ENCODE results near the gene PNPLA6.
"Not testable (repeated sequence)": the region's sequence is repeated elsewhere in the genome, so short reads cannot be mapped to it uniquely, and the experiment has no call there.

The PNPLA6 gene

GRCh38 chr19:7575434-7576040 lies 40.0 kb downstream of the PNPLA6 start:
- no peak overlapping the region for H3K4me3 ChIP-seq (ENCODE audit: low read depth, low read length)
- TF ChIP-seq CTCF (IDR thresholded peaks at IDR 0.05; ENCODE audit: low read depth, low read length): no peak

GRCh38 chr19:7577422-7577821 lies 41.9 kb downstream of the PNPLA6 start:
- H3K4me3 ChIP-seq (ENCODE audit: low read depth, low read length): not testable (repeated sequence)

GRCh38 chr19:7578127-7578526 lies 42.6 kb downstream of the PNPLA6 start:
- no peak overlapping the region for H3K4me3 ChIP-seq (ENCODE audit: low read depth, low read length)
- TF ChIP-seq CTCF (IDR thresholded peaks at IDR 0.05; ENCODE audit: low read depth, low read length): no peak

- TF ChIP-seq CTCF (IDR thresholded peaks at IDR 0.05; ENCODE audit: low read depth, low read length): no peak
- no peak overlapping the region for H3K4me3 ChIP-seq (ENCODE audit: low read depth, low read length)
Measured at GRCh38 chr19:7579182-7579581, 43.7 kb downstream of the PNPLA6 start.

- TF ChIP-seq CTCF (IDR thresholded peaks at IDR 0.05; ENCODE audit: low read depth, low read length): no peak
- no peak overlapping the region for H3K4me3 ChIP-seq (ENCODE audit: low read depth, low read length)
Measured at GRCh38 chr19:7582446-7582845, 46.9 kb downstream of the PNPLA6 start.

GRCh38 chr19:7589822-7590221 lies 54.3 kb downstream of the PNPLA6 start:
- no peak for TF ChIP-seq CTCF (IDR thresholded peaks at IDR 0.05; ENCODE audit: low read depth, low read length)
- no peak overlapping the region for H3K4me3 ChIP-seq (ENCODE audit: low read depth, low read length)

- TF ChIP-seq CTCF (IDR thresholded peaks at IDR 0.05; ENCODE audit: low read depth, low read length): no peak
- no peak overlapping the region for H3K4me3 ChIP-seq (ENCODE audit: low read depth, low read length)
Measured at GRCh38 chr19:7590256-7590655, 54.7 kb downstream of the PNPLA6 start.

- no peak within 1 kb of the TSS for H3K4me3 ChIP-seq (ENCODE audit: low read depth, low read length)
Measured at GRCh38 chr19:7595466-7596133, 60.1 kb downstream of the PNPLA6 start, which contains the start of gene CAMSAP3. Gene CAMSAP3, plus strand, starts transcription at chr19:7595863. Its CDS starts 140 bp downstream, at chr19:7596003.

More at GRCh38 chr19:7595466-7596133, 60.1 kb downstream of the PNPLA6 start, which contains the start of gene CAMSAP3:
- no peak for TF ChIP-seq CTCF (IDR thresholded peaks at IDR 0.05; ENCODE audit: low read depth, low read length)
